GM13977 (cell line): ENCODE measurements around the gene ATG10.
A peak's percentile ranks its signal among the peaks of the same experiment; 100 is the strongest.
"Not testable (repeated sequence)": the region's sequence is repeated elsewhere in the genome, so short reads cannot be mapped to it uniquely, and the experiment has no call there.

Experiments
- DNase-seq: peaks from one replicate; pipeline ENCODE4 v3.0.0; 2012; ENCODE audit warnings: low spot score
- CTCF ChIP-seq: IDR thresholded peaks from 2 replicates; pipeline ENCODE4 v1.5.1; 2012; ENCODE audit warnings: mild to moderate bottlenecking, control low read depth; ENCODE audit not compliant: insufficient read depth; ENCODE audit errors: extremely low read depth, missing control alignments
- in situ Hi-C: fragments of 300-500 bp; cut with MboI; formaldehyde crosslinking; loops from one replicate; pipeline ENCODE4 v1.12.0; 2022; ENCODE audit warnings: low sequenced_read_pairs, low pct_unique_long_range_greater_than_20kb, mixed read lengths, inconsistent platforms; ENCODE audit not compliant: unreplicated experiment

The ATG10 gene

GRCh38 chr5:82259172-82259800 lies 287.5 kb downstream of the ATG10 start:
- in situ Hi-C loops, result no loop called here
- peak; percentile 51 for TF ChIP-seq CTCF
- no peak for DNase-seq

- in situ Hi-C loops, result no loop called here
- no peak for TF ChIP-seq CTCF
- DNase-seq, result no peak
These were observed 293.2 kb downstream of the ATG10 start for GRCh38 chr5:82265047-82265446.

- in situ Hi-C loops, DNase-seq: not testable (repeated sequence)
These were observed 295.6 kb downstream of the ATG10 start for GRCh38 chr5:82267297-82267933.

GRCh38 chr5:82269363-82269762 lies 297.5 kb downstream of the ATG10 start:
- in situ Hi-C loops, DNase-seq: not testable (repeated sequence)

- in situ Hi-C loops, DNase-seq: not testable (repeated sequence)
These were observed 300.9 kb downstream of the ATG10 start for GRCh38 chr5:82272571-82273356.

- in situ Hi-C loops, DNase-seq: not testable (repeated sequence)
These were observed 301.6 kb downstream of the ATG10 start for GRCh38 chr5:82273426-82273825.

- TF ChIP-seq CTCF, result no peak
- no peak for DNase-seq
- in situ Hi-C loops, result no loop called here
These were observed 302.8 kb downstream of the ATG10 start for GRCh38 chr5:82274343-82275211.

GRCh38 chr5:82275216-82275664 lies 303.4 kb downstream of the ATG10 start:
- no peak for TF ChIP-seq CTCF
- DNase-seq, result no peak
- in situ Hi-C loops, result no loop called here
